DND-41 (cell line): ENCODE results near the gene PITX1.

Experiments used
- EZH2 ChIP-seq: IDR thresholded peaks from 3 replicates; pipeline ENCODE4 v1.6.1; 2012; ENCODE audit warnings: borderline replicate concordance, low read depth, mild to moderate bottlenecking, moderate library complexity, low read length, inconsistent platforms; ENCODE audit not compliant: severe bottlenecking
- TF ChIP-seq, protein P1 (sequence below): IDR thresholded peaks from 2 replicates; pipeline ENCODE4 v1.5.1; 2012; ENCODE audit warnings: borderline replicate concordance, low read length, moderate library complexity, mild to moderate bottlenecking; ENCODE audit not compliant: poor library complexity, severe bottlenecking; ENCODE audit errors: extremely low read depth

GRCh38 chr5:135069895-135070657 is 36.0 kb upstream of the PITX1 start:
- TF ChIP-seq, protein P1, sequence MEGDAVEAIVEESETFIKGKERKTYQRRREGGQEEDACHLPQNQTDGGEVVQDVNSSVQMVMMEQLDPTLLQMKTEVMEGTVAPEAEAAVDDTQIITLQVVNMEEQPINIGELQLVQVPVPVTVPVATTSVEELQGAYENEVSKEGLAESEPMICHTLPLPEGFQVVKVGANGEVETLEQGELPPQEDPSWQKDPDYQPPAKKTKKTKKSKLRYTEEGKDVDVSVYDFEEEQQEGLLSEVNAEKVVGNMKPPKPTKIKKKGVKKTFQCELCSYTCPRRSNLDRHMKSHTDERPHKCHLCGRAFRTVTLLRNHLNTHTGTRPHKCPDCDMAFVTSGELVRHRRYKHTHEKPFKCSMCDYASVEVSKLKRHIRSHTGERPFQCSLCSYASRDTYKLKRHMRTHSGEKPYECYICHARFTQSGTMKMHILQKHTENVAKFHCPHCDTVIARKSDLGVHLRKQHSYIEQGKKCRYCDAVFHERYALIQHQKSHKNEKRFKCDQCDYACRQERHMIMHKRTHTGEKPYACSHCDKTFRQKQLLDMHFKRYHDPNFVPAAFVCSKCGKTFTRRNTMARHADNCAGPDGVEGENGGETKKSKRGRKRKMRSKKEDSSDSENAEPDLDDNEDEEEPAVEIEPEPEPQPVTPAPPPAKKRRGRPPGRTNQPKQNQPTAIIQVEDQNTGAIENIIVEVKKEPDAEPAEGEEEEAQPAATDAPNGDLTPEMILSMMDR, result no peak
- TF ChIP-seq EZH2, result no peak
